Liver (tissue), 9 donors: ENCODE results near the gene INPP4B. TPM values are rescaled to one million over a fixed set of nuclear protein-coding genes. Genes with fewer than 3 reads are reported as not detected.

ENCODE experiments used
- DNase-seq: peaks from one replicate; pipeline ENCODE4 v3.0.0-alpha.2; 2017; ENCODE audit warnings: low spot score
- H3K27ac ChIP-seq, 2 donors: one replicate each; pipeline ENCODE4 v1.7.0; 2013; ENCODE audit warnings: inconsistent platforms in 2 of 2, low read length in 2 of 2, control low read depth in 1 of 2, low read depth in 1 of 2, mild to moderate bottlenecking in 1 of 2
- H3K27me3 ChIP-seq, 4 donors: one replicate each; pipeline versions ENCODE4 v1.6.1 to v1.7.0; 2013; ENCODE audit warnings: low read length in 3 of 4, inconsistent platforms in 1 of 4, mild to moderate bottlenecking in 1 of 4, moderate library complexity in 1 of 4; ENCODE audit not compliant: control insufficient read depth in 4 of 4, insufficient read depth in 4 of 4
- H3K36me3 ChIP-seq, 4 donors: one replicate each; pipeline versions ENCODE4 v1.6.1 to v1.7.0; 2013; ENCODE audit warnings: low read length in 3 of 4, mild to moderate bottlenecking in 3 of 4, low read depth in 1 of 4, moderate library complexity in 1 of 4; ENCODE audit not compliant: control insufficient read depth in 4 of 4, insufficient read depth in 3 of 4
- H3K4me1 ChIP-seq, 4 donors: one replicate each; pipeline versions ENCODE4 v1.6.1 to v1.7.0; 2013; ENCODE audit warnings: low read length in 3 of 4, mild to moderate bottlenecking in 3 of 4, moderate library complexity in 1 of 4; ENCODE audit not compliant: control insufficient read depth in 4 of 4, insufficient read depth in 4 of 4
- H3K4me3 ChIP-seq, 3 donors: one replicate each; pipeline versions ENCODE4 v1.6.1 to v1.7.0; 2013; ENCODE audit warnings: low read length in 3 of 3, control low read depth in 1 of 3, low read depth in 1 of 3, mild to moderate bottlenecking in 1 of 3
- H3K9ac ChIP-seq, 2 donors: one replicate each; pipeline ENCODE4 v1.7.0; 2013; ENCODE audit warnings: low read length in 2 of 2, mild to moderate bottlenecking in 2 of 2, moderate library complexity in 2 of 2, control low read depth in 1 of 2, low read depth in 1 of 2
- H3K9me3 ChIP-seq, 4 donors: one replicate each; pipeline versions ENCODE4 v1.6.1 to v1.7.0; 2013; ENCODE audit warnings: low read length in 3 of 4; ENCODE audit not compliant: control insufficient read depth in 4 of 4
- CTCF ChIP-seq: fragments of 150-350 bp; IDR thresholded peaks from 2 replicates; pipeline ENCODE4 v1.5.1; 2017; ENCODE audit warnings: improper control_type of control experiment, low read depth, low read length; ENCODE audit not compliant: missing input control
- EGR1 ChIP-seq, 2 donors: IDR thresholded peaks; 2 replicates each; pipeline ENCODE4 v1.6.1; 2016 to 2018; ENCODE audit warnings: antibody characterized with exemption in 2 of 2, low read depth in 2 of 2
- FOXA1 ChIP-seq: IDR thresholded peaks from 2 replicates; pipeline ENCODE4 v1.6.1; 2016; ENCODE audit warnings: antibody characterized with exemption
- FOXA2 ChIP-seq: IDR thresholded peaks from 2 replicates; pipeline ENCODE4 v1.6.1; 2016; ENCODE audit warnings: antibody characterized with exemption
- GABPA ChIP-seq, 2 donors: IDR thresholded peaks in 1 of 2; conservative IDR thresholded peaks in 1 of 2; 2 replicates each; pipeline ENCODE4 v1.6.1; 2016; ENCODE audit warnings: antibody characterized with exemption in 2 of 2, mild to moderate bottlenecking in 1 of 2, moderate library complexity in 1 of 2
- HNF4A ChIP-seq, 2 donors: conservative IDR thresholded peaks; 2 replicates each; pipeline ENCODE4 v1.6.1; 2016; ENCODE audit warnings: antibody characterized with exemption in 2 of 2, mild to moderate bottlenecking in 2 of 2
- HNF4G ChIP-seq: IDR thresholded peaks from 2 replicates; pipeline ENCODE4 v1.6.1; 2016; ENCODE audit warnings: antibody characterized with exemption
- JUND ChIP-seq, 2 donors: IDR thresholded peaks; 2 replicates each; pipeline ENCODE4 v1.6.1; 2016; ENCODE audit warnings: antibody characterized with exemption in 2 of 2
- NR2F2 ChIP-seq: IDR thresholded peaks from 2 replicates; pipeline ENCODE4 v1.6.1; 2016; ENCODE audit warnings: antibody characterized with exemption
- RAD21 ChIP-seq, 2 donors: IDR thresholded peaks; 2 replicates each; pipeline ENCODE4 v1.6.1; 2016; ENCODE audit warnings: antibody characterized with exemption in 2 of 2, mild to moderate bottlenecking in 2 of 2
- RXRA ChIP-seq, 2 donors: IDR thresholded peaks; 2 replicates each; pipeline ENCODE4 v1.6.1; 2017 to 2018; ENCODE audit warnings: antibody characterized with exemption in 2 of 2, mild to moderate bottlenecking in 1 of 2
- SP1 ChIP-seq: IDR thresholded peaks from 2 replicates; pipeline ENCODE4 v1.6.1; 2018; ENCODE audit warnings: antibody characterized with exemption, mild to moderate bottlenecking
- TAF1 ChIP-seq: conservative IDR thresholded peaks from 2 replicates; pipeline ENCODE4 v1.6.1; 2016; ENCODE audit warnings: antibody characterized with exemption, mild to moderate bottlenecking
- YY1 ChIP-seq: IDR thresholded peaks from 2 replicates; pipeline ENCODE4 v1.6.1; 2016; ENCODE audit warnings: antibody characterized with exemption, mild to moderate bottlenecking
- WGBS: extraction: QIAGEN DNeasy Blood & Tissue Kit; methylation state at CpG from one replicate; pipeline ENCODE4 v1.1.7; 2013; 5-methylcytosine and 5-hydroxymethylcytosine counted together
- polyA plus RNA-seq, 2 donors: library from polyadenylated mRNA; stranded (reverse) in 1 of 2; unstranded in 1 of 2; fragments of 200-250 nt in 1 of 2; fragments of >200 nt in 1 of 2; fragmentation: Nextera tagmentation in 1 of 2; extraction: Ambion mirVana in 1 of 2; gene quantifications; one replicate each; pipeline versions ENCODE4 v1.2.1 to v1.2.3, GENCODE V29; 2013 to 2015
- total RNA-seq, 2 donors: library from RNA; depleted of rRNA; stranded (reverse); fragments of >200 nt; gene quantifications; one replicate each; pipeline ENCODE4 v1.2.3, GENCODE V29; 2014
- TF ChIP-seq, protein P1 (sequence below): IDR thresholded peaks from 2 replicates; pipeline ENCODE4 v1.6.1; 2016; ENCODE audit warnings: antibody characterized with exemption
- TF ChIP-seq, protein P2 (sequence below): IDR thresholded peaks from 2 replicates; pipeline ENCODE4 v1.6.1; 2016; ENCODE audit warnings: antibody characterized with exemption
- TF ChIP-seq, protein P3 (sequence below): IDR thresholded peaks from 2 replicates; pipeline ENCODE4 v1.6.1; 2016; ENCODE audit warnings: antibody characterized with exemption
- TF ChIP-seq, protein P4 (sequence below): IDR thresholded peaks from 2 replicates; pipeline ENCODE4 v1.6.1; 2016; ENCODE audit warnings: antibody characterized with exemption, mild to moderate bottlenecking
- donor health status: healthy.
- donor health status: healthy.
- donor health status: healthy.
- donor health status: healthy.
- donor health status: healthy.

The INPP4B gene
- total and polyA plus RNA-seq, 4 donors: 0.43 to 2.8 (median 1.6) TPM

GRCh38 chr4:142040043-142040442 is 806.1 kb downstream of the INPP4B start:
- Histone ChIP-seq H3K4me3 (no peak overlapping the region), H3K27ac (no peak overlapping the region), H3K4me1 (no peaks in the 10 kb centered on the region), H3K9ac (no peak overlapping the region), H3K27me3 (no peaks in the 10 kb centered on the region), H3K9me3 (no peaks in the 10 kb centered on the region), H3K36me3 (no peaks in the 10 kb centered on the region)
- DNase-seq: no peak
- TF ChIP-seq FOXA2 (no peak), NR2F2 (no peak), EGR1 (IDR thresholded peaks at IDR 0.05; ENCODE audit: low read depth in 2 of 2) (no peak), SP1 (no peak), RXRA (IDR thresholded peaks at IDR 0.05) (no peak), TAF1 (no peak), HNF4A (conservative IDR thresholded peaks at IDR 0.05) (no peak), YY1 (no peak), JUND (IDR thresholded peaks at IDR 0.05) (no peak), RAD21 (IDR thresholded peaks at IDR 0.05) (no peak)
- TF ChIP-seq, protein P1, sequence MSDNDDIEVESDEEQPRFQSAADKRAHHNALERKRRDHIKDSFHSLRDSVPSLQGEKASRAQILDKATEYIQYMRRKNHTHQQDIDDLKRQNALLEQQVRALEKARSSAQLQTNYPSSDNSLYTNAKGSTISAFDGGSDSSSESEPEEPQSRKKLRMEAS: no peak
- TF ChIP-seq, protein P2, sequence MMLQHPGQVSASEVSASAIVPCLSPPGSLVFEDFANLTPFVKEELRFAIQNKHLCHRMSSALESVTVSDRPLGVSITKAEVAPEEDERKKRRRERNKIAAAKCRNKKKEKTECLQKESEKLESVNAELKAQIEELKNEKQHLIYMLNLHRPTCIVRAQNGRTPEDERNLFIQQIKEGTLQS: no peak
- WGBS: 47% methylated on average over 3 of the region's 3 CpGs

DNA sequence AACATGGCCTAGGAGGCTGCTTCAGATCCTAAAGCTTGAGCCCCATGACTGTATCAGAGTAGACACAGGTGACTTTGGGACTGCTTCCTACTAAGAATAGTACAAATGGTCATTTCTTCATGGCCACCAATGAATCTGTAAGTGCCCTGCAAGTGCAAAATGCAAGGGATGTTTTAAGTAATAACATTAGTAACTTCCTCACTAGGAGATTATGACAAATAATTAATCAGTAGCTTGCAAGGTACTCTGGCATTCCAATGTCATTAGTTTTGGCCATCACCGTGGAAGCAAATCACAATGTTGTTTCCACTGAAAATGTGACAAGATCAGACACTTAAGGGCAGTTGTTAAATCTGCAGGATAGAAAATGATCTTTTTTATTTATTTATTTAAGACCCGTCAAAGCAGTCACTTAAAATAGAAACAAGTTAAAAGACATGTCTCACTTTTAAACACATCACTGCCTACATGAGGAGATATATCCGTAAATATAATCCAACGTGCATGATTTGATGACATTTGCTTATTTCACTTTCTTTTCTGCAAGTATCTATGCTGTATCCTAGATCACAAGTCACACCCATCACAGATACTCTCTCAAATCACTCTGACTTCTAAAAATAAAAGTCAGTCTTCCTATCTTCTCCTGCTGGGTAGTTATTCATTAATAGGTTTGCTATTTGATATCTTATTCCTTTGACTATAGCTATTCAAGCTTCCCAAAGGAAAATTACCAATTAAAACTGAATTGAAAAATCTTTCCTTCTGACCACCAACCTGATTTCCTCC is 809.1 kb downstream of the INPP4B start:
- Histone ChIP-seq H3K4me1 (no peaks in the 10 kb centered on the region), H3K9ac (no peak overlapping the region), H3K27me3 (no peaks in the 10 kb centered on the region), H3K9me3 (no peaks in the 10 kb centered on the region), H3K4me3 (no peak overlapping the region), H3K36me3 (no peaks in the 10 kb centered on the region), H3K27ac (no peak overlapping the region)
- TF ChIP-seq TAF1: no peak
- TF ChIP-seq HNF4A (conservative IDR thresholded peaks at IDR 0.05): no peak
- no peak for TF ChIP-seq EGR1 (IDR thresholded peaks at IDR 0.05; ENCODE audit: low read depth in 2 of 2)
- no peak for TF ChIP-seq RXRA (IDR thresholded peaks at IDR 0.05)
- TF ChIP-seq GABPA (IDR thresholded peaks at IDR 0.05 in 1 of 2, conservative IDR thresholded peaks at IDR 0.05 in 1 of 2): no peak
- no peak for TF ChIP-seq HNF4G
- no peak for TF ChIP-seq FOXA1
- TF ChIP-seq JUND (IDR thresholded peaks at IDR 0.05): no peak
- TF ChIP-seq, protein P1: no peak
- TF ChIP-seq, protein P2: no peak
- no peak for TF ChIP-seq RAD21 (IDR thresholded peaks at IDR 0.05)
- no peak for TF ChIP-seq SP1
- TF ChIP-seq, protein P3, sequence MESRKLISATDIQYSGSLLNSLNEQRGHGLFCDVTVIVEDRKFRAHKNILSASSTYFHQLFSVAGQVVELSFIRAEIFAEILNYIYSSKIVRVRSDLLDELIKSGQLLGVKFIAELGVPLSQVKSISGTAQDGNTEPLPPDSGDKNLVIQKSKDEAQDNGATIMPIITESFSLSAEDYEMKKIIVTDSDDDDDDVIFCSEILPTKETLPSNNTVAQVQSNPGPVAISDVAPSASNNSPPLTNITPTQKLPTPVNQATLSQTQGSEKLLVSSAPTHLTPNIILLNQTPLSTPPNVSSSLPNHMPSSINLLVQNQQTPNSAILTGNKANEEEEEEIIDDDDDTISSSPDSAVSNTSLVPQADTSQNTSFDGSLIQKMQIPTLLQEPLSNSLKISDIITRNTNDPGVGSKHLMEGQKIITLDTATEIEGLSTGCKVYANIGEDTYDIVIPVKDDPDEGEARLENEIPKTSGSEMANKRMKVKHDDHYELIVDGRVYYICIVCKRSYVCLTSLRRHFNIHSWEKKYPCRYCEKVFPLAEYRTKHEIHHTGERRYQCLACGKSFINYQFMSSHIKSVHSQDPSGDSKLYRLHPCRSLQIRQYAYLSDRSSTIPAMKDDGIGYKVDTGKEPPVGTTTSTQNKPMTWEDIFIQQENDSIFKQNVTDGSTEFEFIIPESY: no peak
- TF ChIP-seq FOXA2: no peak
- TF ChIP-seq NR2F2: no peak
- TF ChIP-seq CTCF: no peak
- TF ChIP-seq, protein P4, sequence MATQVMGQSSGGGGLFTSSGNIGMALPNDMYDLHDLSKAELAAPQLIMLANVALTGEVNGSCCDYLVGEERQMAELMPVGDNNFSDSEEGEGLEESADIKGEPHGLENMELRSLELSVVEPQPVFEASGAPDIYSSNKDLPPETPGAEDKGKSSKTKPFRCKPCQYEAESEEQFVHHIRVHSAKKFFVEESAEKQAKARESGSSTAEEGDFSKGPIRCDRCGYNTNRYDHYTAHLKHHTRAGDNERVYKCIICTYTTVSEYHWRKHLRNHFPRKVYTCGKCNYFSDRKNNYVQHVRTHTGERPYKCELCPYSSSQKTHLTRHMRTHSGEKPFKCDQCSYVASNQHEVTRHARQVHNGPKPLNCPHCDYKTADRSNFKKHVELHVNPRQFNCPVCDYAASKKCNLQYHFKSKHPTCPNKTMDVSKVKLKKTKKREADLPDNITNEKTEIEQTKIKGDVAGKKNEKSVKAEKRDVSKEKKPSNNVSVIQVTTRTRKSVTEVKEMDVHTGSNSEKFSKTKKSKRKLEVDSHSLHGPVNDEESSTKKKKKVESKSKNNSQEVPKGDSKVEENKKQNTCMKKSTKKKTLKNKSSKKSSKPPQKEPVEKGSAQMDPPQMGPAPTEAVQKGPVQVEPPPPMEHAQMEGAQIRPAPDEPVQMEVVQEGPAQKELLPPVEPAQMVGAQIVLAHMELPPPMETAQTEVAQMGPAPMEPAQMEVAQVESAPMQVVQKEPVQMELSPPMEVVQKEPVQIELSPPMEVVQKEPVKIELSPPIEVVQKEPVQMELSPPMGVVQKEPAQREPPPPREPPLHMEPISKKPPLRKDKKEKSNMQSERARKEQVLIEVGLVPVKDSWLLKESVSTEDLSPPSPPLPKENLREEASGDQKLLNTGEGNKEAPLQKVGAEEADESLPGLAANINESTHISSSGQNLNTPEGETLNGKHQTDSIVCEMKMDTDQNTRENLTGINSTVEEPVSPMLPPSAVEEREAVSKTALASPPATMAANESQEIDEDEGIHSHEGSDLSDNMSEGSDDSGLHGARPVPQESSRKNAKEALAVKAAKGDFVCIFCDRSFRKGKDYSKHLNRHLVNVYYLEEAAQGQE: no peak
- no peak for TF ChIP-seq YY1
- no peak for DNase-seq
- WGBS: 82% methylated on average over 4 of the region's 4 CpGs
